Measurements from ENCODE around the gene DVL1.
"Not testable (repeated sequence)": the region's sequence is repeated elsewhere in the genome, so short reads cannot be mapped to it uniquely, and the experiment has no call there.

The DVL1 gene

DNA sequence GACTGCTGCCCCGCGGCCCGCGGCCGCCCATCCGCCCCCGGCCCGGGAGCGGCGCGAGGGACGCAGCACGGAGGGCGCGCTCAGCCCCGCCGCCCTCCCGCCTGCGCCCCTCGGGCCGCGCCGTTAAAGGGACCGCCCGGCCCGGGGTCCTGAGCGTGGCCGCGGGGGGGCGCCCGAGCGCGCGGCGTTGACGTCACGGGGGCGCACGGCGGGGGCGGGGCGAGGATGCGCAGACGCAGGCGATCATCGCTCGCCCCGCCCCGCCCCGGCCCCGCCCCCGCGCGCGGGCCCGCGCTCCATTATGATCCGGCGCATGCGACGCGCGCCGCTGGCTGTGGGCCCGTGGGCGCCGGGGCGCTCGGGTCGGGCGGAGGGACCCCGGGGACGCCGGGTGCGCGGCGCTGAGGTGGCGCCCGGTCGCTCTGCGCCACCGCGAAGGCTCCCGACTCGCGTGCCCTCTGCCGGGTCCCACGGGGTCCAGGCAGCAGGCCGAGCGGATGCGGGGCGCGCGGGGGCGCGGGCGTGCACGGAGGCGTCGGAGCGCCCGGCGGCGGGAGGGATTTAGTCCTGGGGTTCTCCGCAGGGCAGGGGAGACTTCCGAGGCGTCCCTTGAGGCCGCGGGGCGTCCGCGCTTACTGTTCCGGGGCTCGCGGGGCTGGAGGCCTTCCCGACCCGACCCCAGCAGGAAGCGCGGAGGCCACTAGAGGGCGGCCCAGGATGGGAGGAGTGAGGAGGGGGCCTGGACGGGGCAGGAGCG is at the start of gene DVL1:
Gene DVL1 (minus strand): TSS at position 163 of the 757 bp plus-strand sequence. CDS start 353 bp downstream, outside the sequence.
- DNase-seq (ENCODE audit: low read depth in 2 of 2): peak; percentile 55 to 60

DNA sequence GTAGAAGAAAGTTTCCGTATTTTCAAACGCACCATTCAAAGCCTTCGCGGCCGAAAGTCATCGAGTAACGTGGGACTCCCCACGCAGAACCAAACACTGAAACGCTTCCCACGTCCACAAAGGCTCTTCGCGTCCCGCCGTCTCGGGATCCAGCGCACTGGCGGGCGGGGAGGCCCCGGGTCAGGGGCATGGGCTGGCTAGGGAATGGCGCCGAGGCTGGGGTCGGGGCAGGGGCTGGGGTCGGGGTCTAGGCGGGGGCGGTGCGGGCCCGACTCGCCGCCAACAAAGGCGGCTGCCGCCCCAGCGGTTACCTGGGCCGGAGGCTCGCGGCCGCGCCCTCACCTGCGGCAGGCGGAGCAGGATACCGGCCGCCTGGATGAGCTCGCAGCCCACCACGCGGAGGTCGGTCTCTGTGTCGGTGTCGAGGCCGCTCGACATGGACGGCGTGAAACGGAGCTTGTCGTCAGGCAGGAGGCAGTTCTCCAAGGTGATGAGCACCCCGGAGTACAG is 49.5 kb upstream of the DVL1 start:
- DNase-seq (ENCODE audit: low read depth in 2 of 2): no peak

DNA sequence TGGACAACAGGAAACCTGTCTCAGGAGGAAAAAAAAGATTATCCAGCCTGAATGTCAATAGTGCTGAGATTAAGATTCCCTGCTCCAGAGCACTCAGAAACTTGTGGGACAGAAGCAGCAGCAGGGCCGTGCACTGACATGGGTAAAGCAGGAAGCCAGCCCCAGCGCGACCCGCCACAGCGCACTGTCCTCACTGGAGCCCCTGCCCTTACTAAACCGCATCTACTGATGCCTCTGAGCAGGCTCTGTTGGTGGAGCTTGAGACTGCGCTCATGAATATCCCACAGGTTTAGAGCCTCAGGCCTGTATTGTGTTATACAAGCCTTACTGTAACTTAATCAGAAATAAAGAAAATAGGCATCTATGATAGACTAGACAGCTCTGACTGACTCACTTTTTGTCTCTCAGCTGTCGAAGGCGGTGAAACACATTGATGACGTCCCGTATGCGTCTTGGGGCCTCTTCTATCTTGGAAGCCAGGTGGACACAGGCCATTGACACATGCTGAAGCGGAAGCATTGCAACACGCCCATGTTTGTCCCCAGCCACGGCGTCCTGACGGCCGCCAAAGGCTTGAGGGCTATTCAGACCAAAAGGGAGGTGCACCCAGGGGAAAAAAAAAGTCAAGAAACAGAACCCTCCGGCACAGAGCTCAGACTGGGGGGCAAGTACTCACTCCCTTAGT is 48.8 kb upstream of the DVL1 start:
- no peak for DNase-seq (ENCODE audit: low read depth in 2 of 2)

- DNase-seq (ENCODE audit: low read depth in 2 of 2): no peak
Measured at GRCh38 chr1:1395166-1395565, 45.9 kb upstream of the DVL1 start.

GRCh38 chr1:1394116-1394515 is 44.9 kb upstream of the DVL1 start:
- no peak for DNase-seq (ENCODE audit: low read depth in 2 of 2)

DNA sequence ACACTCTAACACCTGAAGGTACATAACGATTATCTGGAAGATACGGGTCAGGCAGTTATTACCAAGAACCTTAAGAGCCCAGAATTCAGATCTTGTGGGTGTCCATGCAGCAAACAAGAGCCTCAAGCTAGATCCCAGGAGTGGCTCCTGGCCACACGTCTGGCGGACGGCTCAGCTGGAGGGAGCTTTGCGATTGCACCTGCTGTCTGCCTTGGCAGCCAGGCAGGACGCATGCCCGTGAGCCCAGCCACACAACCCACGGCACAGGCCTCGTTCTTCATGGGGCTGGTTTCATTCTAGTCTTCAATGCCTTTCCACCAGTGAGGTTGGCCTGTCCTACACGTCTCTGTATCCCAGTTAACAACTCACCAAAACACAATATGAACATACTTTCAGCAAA is 44.2 kb upstream of the DVL1 start:
- DNase-seq (ENCODE audit: low read depth in 2 of 2): no peak

DNA sequence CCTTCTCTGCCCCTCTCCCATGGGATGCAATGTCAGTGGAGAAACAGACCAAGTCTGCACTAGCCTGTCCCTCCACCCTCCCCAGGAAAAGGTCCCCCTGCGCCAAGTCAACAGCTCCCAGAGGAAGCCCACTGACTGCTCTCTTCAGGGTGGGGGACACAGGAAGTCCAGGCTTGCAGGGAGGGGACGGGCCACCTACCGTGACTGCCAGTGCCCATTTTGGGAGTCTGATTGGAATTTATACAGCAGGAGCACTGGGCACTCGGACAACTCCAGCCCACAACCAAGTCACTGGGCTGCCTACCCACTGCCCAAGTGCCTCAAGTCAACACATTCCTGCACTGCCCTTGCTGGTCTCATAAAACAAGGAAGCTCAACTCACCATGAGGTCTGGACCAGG is 43.8 kb upstream of the DVL1 start:
- no peak for DNase-seq (ENCODE audit: low read depth in 2 of 2)

GRCh38 chr1:1391225-1391624 is 42.0 kb upstream of the DVL1 start:
- DNase-seq (ENCODE audit: low read depth in 2 of 2): no peak

DNA sequence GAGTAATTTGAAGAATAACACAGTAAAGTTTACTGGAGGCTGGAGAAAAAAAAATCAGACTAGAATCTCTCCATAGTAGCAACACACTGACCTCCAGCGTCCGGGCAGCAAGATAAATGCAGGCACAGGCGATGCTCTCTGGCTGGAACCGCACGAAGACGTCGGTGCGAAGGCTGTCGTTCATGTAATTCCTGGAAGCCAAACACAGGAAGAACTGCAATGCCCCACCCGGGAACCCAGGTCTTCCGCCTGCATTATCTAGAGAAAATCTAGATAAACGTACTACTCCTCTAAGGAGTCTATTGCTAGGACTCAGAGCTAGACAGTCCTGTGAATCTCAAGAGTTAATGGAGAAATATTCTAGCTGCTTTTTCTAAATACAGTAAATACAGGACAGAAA is 41.5 kb upstream of the DVL1 start:
- DNase-seq (ENCODE audit: low read depth in 2 of 2): no peak

DNA sequence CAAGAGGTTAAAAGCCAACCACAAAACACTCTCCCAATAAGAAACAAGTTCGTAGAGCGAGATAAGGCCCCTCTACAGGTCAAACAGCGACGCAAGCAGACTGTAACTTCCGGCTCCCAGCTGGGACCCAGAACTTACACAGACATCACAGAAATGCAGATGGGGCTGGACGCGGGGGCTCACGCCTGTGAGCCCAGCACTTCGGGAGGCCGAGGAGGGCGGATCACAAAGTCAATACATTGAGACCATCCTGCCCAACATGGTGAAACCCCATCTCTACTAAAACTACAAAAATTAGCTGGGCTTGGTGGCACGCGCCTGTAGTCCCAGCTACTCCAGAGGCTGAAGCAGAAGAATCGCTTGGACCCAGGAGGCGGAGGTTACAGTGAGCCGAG is 38.9 kb upstream of the DVL1 start:
- no peak for DNase-seq (ENCODE audit: low read depth in 2 of 2)

GRCh38 chr1:1387098-1388077 is 38.2 kb upstream of the DVL1 start:
- DNase-seq (ENCODE audit: low read depth in 2 of 2): no peak

GRCh38 chr1:1385931-1386330 is 36.7 kb upstream of the DVL1 start:
- DNase-seq (ENCODE audit: low read depth in 2 of 2): no peak

DNA sequence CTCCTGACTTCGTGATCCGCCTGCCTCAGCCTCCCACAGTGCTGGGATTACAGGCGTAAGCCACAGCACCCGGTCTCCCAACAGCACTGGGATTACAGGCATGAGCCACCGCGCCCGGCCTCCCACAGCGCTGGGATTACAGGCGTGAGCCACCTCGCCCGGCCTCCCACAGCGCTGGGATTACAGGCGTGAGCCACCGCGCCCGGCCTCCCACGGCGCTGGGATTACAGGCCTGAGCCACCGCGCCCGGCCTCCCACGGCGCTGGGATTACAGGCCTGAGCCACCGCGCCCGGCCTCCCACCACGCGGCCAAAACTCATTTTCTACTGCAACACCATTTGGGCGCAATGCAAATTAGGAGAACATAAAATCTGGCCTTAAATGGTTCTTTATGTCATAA is 36.1 kb upstream of the DVL1 start:
- DNase-seq (ENCODE audit: low read depth in 2 of 2): not testable (repeated sequence)

DNA sequence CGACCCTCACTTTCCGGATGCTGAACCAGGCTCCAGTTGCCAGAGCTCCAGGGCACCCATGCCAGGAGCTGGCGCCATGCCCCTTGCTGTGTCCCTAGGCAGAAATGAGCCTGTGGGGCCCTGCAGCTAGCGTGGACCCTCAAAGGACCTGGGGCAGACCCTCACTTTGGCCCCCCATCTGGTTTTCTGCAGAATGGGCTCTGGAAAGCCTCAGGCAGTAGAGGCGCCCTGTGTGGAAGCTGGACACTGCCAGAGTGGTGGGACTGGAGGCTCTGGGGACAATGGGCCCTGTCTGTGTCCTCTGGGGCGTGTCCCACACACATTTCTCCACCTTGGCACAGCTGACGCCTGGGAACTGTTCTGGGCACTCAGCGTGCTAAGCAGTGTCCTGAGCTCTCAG is 32.1 kb upstream of the DVL1 start:
- no peak for DNase-seq (ENCODE audit: low read depth in 2 of 2)

- DNase-seq (ENCODE audit: low read depth in 2 of 2): no peak
Measured at GRCh38 chr1:1380860-1381259, 31.6 kb upstream of the DVL1 start.

DNA sequence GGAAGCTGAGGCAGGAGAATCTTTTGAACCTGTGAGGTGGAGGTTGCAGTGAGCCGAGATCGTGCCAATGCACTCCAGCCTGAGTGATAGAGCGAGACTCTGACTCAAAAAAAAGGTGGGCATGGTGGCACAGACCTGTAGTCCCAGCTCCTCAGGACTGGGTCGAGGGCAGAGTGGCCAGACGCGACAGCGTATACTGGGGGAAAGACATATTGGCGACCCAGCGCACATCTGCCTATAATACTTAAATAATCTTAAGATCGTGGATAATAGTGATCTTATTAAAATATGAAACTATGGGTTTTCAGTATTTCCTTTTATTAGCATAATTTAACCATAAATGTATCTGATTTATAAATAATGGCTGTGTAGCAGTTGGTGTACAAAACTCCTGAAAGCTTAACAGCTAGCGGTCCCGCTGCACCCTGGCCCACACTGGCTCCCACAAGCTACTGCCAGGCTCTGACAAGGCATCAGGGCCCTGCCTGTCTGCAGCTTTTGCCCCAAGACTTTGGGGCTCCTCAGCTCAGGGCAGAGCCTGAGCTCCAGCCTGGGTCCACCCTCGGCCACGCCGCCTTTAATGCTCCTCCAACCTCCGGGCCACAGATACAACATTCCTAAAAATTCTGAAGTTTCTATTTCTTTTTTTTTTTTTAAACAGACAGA is 28.5 kb upstream of the DVL1 start:
- DNase-seq (ENCODE audit: low read depth in 2 of 2): no peak

GRCh38 chr1:1376551-1377226 is 27.5 kb upstream of the DVL1 start:
- no peak for DNase-seq (ENCODE audit: low read depth in 2 of 2)

DNA sequence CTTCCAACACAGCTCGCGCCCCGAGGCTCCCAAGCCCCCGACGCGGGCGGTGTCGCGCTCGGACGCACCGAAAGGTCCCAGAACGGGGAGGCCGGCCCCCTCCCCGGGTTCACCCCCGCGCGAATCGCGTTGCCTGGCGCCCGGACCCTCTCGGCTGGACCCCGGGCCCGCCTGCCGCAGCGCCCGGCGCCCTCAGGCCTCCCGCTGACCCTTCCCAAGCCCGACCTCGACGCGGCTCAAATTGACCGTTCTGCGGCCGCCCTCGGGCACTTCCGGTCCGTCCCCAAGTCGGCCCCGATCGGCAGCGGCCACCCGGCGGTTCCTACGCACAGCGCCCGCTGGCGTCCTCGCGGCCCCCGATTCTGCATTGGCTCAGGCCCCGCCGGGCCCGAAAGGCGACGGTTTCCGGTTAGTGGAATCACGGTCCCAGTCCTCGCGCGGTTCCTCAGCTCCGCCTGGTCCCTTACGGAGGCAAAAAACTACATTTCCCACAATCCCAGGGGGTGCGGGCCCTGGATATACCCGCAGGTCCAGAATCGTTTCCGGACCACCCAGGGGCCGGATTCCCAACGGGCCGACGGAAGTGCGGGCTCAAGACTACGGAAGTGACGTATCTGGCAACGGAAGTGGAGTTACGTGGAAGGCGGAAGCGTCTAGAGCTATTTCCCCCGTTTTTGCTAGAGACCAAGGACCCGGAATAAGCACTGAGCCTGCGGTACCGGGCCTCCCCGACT is 25.9 kb upstream of the DVL1 start, which contains the start of gene AURKAIP1:
Gene AURKAIP1 (minus strand): TSS at position 279 of the 734 bp plus-strand sequence. CDS start 451 bp downstream, outside the sequence.
- DNase-seq (ENCODE audit: low read depth in 2 of 2): peak; percentile 86 to 97

DNA sequence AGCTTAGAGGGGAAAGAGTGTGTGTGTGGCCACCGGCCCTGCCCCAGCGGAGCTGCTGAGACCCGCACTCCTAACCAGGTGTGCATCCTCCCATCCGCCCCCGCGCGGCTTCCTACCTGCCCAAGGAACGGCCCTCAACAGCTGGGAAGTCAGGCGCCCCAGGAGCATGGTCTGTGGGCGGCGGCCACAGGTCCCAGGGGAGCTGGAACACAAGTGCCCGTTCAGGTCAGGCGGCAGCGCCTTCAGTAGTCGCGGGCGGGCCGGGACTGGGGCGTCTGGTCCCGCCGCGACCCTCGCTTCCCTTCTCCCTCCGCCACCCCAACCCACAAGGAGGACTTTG is 25.3 kb upstream of the DVL1 start:
- DNase-seq (ENCODE audit: low read depth in 2 of 2): no peak
